Activated CD4-positive, alpha-beta T cell treated with anti-CD3 and anti-CD28 coated beads, Interleukin-2, Interleukin-4, amounts not matched to agents 100 ng/mL and 50 ng/mL, durations not matched to agents 16 hours and 8 hours (primary cell): Measurements from ENCODE around the gene NTSR1.
A peak's percentile ranks its signal among the peaks of the same experiment; 100 is the strongest.

ENCODE experiments used
- DNase-seq: peaks from one replicate; pipeline ENCODE4 v3.0.0-alpha.2; 2020; ENCODE audit warnings: low spot score

NTSR1 gene

DNA sequence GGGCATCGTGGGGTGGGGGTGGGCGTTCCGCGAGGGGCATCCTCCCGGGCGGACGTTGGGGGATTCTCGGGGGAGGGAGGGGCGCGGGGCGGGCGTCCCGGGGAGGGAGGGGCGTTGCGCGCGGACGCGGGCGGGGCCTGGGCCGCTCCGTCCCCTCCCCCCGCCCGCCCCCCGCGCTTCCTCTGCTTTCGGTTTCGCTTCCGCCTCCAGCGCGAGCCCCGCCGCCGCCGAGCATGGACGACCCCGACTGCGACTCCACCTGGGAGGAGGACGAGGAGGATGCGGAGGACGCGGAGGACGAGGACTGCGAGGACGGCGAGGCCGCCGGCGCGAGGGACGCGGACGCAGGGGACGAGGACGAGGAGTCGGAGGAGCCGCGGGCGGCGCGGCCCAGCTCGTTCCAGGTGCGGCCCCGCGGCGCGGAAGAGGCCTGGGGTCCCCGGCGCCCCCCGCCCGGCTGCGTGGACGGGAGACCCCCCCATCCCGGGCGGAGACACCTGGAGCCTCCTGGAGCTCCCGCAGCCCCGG is 96.1 kb downstream of the NTSR1 start, which contains the start of gene OGFR:
TSS of gene OGFR (plus strand) at position 209 of the 528 bp plus-strand sequence. CDS start at position 234, 25 bp downstream.
- peak; percentile 62 for DNase-seq

DNA sequence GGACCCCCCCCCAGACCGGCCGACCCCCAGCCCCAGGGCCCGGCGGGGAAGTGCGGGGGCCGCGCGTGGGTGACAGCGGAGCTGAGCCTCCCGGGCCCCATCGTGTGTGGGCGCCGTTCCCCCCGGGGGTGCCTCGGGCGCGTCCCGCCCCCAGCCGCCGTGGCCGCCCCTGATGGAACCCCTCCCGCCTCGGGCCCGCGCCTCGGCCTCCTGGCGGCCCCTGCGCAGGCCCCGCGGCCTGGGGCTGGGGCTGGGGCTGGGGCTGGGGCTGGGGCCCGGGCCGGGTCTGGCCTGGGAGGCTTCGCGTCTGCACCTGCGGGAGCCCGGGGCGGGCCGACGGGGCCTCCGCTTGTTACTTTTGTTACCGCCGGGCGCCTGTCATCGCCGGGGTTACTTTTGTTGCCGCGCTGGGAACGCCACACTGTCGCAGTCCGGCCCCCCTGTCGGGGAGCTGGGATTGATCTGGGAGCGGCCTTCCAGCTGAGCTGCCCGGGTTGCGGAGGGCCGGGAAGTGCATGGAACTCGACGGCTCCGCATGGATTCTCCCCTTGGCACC is 96.6 kb downstream of the NTSR1 start:
- DNase-seq = no peak

DNA sequence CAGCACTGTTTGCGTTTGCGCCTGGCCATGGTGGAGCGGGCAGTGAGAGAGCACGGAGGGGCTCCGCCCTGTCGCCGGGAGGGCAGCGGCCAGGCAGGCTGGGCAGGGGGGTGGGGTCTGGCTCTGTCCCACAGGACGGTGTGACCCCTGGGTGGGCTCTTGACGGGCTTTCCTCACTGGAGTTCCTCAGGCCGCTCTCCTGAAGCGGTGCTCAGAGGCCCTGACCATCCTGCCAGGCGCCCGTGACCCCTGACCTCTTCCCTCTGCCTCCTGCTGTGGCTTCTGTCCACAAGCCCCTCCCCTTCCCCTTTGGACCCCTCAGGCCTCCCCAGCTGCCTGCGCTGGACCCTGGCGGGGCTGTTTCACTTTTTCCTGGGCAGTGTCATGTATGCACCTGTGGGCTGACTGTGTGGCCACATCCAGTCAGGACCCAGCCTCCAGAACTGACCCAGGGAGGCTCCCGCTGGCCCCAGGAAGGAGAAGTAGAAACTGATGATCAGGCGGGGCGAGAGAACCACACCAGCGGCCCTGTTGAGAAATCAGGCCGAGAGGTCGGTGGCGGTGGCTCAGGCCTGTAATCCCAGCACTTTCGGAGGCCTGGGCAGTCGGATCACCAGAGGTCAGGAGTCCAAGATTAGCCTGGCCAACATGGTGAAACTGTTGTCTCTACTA is 97.2 kb downstream of the NTSR1 start:
- DNase-seq = no peak

DNA sequence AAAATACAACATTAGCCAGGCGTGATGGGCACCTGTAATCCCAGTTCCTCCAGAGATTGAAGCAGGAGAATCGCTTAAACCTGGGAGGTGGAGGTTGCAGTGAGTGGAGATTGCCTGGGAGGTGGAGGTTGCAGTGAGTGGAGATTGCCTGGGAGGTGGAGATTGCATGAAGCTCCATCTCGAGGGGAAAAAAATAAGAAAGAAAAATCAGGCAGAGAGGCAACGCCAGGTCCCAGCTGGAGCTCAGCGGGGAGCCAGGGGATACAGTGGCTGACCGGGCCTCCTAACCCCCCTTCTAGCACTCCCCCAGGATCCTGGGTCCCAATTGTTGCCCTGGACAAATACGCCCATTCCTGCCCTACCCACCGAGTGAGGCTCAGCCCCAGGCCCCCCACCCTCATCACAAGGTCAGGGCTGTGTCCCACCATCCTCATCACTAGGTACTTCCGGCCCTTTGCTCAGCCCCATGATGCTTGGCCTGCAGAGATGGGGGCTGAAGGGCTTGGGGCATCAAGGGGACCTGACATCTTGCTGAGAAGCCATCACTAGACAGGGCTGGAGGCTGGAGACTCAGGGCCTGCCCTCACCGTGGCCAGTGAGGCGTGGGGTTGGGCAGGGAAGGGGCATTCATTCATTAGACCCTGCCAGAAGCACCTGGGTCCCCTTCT is 97.9 kb downstream of the NTSR1 start:
- no peak for DNase-seq

DNA sequence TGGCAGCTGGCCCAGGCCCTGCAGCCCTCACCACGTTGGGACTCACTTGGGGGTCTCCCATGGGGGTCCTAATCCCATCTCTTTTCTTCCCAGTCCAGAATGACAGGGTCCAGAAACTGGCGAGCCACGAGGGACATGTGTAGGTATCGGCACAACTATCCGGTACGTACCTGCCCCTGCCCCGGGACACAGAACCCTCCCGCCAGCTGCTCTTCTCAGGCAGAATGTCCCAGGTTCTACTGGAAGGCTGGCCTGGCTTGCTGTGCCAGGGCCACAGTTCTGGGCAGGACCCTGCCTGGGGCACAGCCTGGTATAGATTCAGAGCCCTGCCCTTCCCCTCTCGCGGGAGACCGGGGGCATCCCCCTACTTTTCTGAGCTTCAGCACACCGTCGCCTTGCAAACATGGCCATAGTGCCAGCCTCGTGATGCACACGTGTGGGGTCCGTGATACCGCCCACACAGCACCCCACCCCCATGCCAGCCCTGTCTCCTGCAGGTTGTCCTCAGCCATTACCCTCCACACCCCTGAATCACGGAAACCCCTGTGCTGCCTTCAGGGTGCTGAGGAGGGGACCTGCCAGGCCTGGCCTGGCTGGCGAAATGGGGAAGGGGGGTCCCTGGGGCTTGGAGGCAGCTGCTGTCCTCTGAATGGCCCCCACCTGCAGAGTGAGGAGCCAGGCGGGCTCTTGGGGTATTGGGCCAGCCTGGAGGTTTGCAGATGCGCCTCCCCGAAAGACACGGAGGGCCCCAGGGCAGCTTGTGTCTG is 99.0 kb downstream of the NTSR1 start:
- no peak for DNase-seq

DNA sequence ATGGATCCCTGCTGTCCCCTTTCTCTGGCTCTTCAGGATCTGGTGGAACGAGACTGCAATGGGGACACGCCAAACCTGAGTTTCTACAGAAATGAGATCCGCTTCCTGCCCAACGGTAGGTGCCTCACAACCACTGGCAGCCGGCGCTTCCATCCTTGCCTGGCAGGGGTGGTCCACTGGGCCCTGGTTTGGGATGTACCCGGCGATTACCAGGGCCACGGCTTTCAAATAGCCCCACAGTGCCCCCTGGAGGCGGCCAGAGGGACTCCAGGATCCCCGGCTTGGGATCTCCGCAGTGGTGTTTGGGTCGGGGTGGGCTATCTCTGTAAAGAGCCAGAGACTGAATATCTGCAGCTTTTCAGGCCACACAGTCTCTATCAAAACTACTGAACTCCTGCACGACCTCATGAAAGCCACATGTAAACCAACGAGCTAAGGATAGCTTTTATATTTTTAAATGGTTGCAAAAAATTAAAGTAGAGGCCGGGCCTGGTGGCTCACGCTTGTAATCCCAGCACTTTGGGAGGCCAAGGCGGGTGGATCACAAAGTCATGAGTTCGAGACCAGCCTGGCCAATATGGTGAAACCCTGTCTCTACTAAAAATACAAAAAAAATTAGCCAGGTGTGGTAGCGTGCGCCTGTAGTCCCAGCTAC is 99.7 kb downstream of the NTSR1 start:
- peak; percentile 71 for DNase-seq

DNA sequence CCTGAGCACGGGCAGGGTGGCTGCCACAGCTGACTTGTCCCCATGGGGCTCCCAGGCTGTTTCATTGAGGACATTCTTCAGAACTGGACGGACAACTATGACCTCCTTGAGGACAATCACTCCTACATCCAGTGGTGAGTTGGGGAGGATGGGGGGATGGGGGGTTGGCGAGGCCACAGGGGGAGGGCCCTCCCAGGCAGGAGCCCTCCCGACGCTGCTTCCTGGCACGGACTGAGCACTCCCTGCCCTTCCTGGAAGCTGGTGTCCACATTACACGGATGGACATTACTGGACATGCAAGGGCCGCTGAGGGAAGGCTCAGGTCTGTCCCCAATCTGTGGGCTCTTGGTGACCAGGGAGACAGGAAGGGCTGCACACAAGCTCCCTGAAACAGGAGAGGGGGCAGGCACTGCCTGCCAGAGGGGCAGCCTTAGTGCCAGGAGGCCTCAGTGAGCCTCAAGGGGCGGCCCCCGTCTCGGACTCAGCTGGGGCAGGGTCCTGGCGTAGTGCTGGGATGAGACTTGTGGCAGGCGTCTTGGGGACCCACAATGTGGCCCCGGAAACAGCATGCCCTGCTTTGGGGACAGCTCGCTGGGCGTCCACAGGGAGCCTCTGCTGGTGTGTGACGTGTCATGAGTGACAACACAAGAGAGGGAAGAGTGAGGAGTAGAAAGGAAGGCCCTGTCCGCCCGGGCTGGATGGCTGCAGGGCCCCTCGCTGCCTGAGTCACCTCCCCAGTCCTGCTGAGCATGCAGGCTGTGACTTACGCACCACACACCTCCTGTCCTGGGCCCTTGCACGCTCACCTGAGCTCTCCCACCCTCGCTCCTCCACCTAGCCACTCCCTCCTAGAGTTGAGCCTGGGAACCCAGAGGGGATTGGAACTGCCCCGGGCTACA is 101.1 kb downstream of the NTSR1 start:
- DNase-seq = no peak

DNA sequence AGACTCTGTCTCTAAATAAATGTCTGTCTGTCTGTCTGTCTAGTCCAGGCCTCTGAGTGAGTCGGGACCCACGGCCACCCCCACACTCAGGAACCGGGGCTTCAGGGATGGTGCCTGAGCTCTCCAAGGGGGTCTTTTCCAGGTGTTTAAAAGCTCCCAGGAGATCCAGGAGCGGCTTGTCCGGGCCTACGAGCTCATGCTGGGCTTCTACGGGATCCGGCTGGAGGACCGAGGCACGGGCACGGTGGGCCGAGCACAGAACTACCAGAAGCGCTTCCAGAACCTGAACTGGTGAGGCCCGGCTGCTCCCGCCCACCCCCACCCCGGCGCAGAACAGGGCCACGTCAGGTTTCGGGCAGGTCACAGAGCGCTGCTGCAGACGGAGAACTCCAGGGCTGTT is 102.7 kb downstream of the NTSR1 start:
- DNase-seq = no peak

DNA sequence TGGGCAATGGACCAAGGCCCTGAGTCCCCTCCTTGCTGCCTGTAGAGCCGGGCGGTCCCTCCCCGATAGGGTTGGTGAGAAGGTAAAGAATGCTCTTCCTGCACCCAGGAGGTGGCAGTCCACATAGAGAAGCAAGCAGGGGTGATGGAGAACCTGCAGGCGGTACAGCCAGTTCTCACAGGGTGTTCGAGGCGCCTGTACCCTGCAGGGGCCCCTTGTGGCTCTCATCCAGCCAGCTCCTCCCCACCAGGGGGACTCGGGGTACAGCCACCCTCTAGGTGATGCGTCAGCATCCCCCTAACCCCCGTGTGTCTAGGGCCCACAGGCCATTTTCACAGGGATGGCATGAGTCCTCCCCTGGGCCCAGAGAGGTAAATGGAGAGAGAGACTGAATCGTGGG is 103.1 kb downstream of the NTSR1 start:
- DNase-seq = no peak
